Stimulated activated CD8-positive, alpha-beta memory T cell treated with anti-CD3 and anti-CD28 coated beads, Interleukin-4, amount 100 ng/mL, for 4 hours (primary cell): ENCODE results near the gene UBE2J2.
A peak's percentile ranks its signal among the peaks of the same experiment; 100 is the strongest.

Source experiments
- DNase-seq, 2 donors: peaks; one replicate each; pipeline ENCODE4 v3.0.0-alpha.2; 2020; ENCODE audit warnings: low read depth in 2 of 2, low spot score in 1 of 2

The UBE2J2 gene

DNA sequence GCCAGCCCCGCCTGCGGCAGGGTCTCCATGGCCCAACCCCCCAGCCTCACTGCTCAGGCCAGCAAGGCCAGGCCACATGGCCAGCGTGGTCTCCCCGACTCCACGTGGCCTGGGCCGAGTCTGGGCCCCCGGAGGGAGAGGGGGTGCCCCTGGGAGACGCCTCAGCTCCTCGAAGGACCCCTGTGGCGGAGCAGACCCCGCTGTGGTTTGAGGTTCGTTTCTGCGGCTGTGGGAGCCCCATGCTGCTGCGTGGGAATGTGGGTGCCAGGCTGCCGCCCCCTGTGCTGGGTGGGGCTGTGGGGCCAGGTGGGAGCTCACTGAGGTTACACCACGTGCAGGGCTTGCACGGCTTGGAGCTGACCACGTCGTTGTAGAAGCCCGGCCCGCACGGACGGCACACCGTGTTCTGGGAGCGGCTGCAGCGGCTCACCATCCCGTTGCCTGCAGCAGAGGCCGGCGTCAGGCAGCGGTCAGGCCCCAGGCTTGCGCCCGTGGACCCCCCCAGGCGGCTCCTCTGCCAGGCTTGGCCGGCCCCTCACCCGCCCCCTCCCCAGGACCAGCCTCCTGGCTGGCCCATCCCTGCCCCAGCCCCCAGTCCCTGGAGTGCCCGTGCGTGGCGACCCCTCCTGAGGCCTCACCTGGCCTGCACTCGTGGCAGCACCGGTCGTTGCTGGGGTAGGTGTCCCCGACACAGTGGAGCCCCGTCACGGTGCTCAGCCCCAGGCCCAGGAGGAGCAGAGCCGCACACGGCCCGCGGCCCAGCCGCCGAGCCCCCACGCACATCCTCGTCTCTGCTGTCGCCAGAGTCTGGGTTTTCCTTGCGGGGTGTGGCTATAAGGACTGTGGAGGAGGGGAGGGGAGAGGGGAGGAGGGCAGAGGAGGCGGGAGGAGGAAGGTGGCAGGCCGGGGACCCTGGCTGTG is 60.0 kb downstream of the UBE2J2 start, which contains the start of gene TNFRSF4:
TNFRSF4 (minus strand) TSS at position 809 of the 921 bp plus-strand sequence; CDS start at position 783, 26 bp downstream.
- DNase-seq: no peak

DNA sequence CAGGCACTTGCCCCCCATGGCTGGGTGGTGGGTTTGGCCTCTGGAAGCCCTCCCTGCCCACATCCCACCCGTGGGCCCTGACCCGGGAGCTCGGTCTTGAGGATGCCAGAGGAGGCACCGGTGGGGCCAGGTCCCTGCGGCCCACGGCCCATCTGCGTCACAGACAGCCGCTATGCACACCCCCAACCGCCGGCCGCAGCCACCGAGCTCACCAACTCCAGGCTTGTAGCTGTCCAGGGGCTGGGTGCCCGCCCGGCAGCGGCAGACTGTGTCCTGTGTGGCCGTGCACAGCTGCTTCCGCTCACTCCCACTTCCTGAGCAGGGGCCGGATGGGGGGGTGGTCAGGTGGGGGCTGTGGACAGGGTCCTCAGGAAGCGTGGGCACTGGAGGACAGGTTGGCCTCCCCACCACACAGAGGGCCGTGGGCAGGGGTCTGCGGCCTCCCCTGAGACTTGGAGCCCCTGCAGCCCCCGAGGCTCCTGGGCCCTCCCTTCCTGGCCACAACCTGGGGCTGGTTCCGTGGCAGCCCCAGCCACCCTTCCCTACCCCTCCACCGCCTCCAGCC is 60.8 kb downstream of the UBE2J2 start:
- DNase-seq: peak in 1 of 2 donors; percentile 46

DNA sequence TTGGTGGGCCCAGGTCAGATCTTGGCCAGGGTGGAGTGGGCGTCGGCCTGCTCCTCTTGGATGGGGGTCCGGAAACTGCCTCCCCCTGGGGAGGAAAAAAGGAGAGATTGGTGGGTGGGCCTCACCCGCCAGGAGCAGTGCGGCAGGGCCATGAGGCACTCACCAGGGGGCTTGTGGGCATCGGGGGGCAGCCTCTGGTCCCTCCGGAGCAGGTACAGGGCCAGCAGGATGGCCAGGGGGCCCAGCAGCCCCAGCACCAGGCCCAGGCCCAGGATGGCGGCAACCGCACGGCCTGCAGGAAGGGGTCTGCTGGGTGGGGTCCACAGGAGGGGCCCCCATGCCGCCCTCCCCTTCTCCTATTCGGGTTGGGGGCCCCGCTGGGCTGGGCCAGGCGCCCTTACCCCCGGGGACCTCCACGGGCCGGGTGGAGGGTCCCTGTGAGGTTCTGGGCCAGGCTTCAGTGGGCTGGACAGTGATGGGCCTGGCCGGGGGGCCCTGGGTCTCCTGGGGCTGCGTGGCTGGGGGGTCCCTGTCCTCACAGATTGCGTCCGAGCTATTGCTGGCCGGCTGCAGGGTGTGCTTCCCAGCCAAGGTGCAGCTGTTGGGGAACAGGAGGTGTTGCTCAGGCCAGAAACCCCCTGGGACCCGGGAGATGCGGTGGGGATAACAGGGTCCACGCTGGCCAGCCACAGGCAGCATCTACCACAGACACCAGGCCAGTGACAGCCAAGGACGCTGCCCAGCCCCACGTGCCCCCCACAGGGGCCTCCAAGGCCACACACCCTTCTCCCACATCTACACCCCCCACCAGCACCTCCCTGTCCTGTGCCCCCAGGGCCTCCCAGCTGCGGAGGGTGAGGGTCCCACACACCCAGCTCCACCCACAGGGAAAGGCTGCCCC is 61.9 kb downstream of the UBE2J2 start:
- no peak for DNase-seq

DNA sequence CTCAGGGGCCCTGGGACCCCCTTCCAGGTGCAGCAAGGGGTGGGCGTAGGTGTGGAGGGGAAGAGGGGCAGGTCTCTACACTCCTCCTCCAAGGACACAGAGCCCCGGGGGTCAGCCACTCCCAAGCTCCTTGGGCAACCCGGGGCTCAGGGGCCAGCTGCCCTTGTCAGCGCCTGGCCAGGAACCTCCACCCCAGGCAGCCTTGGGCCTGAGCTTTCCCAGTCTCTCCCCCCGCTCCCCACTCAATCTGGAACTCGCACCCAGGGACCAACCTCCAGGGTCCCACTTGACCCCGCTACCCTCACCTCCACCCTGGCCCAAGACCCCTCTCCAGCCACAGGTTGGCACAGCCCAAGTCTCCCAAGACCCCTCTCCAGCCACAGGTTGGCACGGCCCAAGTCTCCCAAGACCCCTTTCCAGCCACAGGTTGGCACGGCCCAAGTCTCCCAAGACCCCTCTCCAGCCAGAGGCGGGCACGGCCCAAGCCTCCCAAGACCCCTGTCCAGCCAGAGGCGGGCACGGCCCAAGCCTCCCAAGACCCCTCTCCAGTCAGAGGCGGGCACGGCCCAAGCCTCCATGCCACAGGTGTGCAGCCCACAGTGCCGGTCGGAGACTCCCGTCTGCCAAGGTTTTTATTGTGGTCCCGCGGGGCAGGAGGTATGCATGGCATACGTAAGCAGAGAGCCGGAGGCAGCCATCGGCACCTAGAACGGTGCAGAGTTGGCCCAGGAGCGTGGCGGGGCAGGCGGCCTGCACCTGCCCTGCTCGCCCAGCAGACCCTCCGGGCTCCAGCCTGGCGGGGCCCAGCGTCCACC is 62.7 kb downstream of the UBE2J2 start:
- no peak for DNase-seq

DNA sequence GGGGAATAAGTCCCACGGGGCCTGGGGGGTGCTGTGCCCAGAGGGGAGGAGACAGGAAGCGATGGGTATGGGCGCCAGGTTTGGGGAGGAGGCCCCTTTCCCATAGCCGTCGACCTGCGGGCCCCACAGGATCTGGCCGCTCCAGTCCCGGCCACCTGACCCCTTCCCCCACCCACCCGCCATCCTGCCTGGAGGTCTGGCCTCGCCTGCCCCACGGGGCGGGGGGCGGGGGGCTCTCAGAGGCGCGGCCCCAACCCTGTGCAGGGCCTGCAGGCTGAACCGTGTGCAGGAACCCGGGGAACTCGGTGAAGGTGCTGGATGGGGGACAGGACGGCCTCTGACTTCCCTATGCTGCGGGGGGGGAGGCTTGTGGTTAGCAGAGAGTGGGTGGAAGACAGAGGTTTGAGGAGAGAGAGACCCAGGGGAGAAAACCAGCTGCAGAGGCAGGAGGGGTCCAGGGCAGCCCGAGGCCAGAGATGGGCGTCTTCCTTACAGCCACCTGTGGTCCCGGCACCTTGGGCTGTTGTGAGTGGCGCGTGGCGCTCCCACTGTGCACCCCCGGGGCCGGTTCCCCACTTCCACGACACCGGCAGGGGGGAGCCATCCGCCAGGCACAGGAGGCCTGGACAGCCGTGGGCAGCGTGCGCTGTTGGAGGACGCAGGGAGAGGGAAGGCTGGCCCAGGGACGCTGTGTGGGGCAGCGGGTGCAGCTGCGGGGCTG is 64.8 kb downstream of the UBE2J2 start:
- no peak for DNase-seq

DNA sequence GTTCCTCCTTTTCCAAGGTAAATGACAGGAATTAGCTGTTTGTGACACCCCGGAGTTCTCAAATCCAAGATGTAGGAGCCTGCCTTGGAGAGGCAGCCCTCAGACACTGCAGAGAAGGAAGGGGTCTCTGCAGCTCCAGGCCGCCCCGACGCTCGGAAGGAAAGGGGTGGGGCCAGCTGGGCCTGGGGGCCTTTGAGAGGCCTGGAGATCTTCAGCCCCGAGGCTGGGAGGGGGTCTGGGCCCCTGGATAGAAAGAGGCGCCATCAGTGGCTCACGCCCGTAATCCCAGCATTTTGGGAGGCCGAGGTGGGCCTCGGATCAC is 66.1 kb downstream of the UBE2J2 start:
- no peak for DNase-seq

DNA sequence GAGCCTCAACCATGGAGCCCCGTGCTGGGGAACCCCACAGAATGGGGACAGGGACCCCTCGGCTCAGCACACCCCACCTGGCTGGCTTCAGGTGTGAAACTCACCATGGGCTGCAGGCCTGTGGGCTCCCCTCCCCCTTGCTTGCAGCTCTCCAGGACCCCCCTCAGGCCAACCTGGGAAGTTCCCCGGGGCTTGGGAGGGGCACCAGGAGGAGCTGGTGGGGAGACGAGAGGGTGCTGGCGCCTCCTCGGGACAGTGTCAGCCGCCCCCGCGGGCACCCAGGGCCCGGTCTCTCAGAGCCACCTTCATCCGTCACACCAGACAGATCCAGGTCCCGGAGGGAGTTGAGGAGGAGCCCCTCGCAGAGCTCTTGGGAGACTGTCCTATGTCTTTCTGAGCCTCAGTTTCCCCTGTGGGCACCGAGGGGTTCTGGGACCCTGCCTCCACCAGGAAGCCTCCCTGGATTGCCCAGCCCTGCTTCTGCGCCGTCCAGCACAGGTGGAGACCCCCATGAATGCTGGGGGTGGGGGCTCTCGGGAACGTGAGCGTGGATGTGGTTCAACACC is 66.6 kb downstream of the UBE2J2 start:
- DNase-seq: no peak

DNA sequence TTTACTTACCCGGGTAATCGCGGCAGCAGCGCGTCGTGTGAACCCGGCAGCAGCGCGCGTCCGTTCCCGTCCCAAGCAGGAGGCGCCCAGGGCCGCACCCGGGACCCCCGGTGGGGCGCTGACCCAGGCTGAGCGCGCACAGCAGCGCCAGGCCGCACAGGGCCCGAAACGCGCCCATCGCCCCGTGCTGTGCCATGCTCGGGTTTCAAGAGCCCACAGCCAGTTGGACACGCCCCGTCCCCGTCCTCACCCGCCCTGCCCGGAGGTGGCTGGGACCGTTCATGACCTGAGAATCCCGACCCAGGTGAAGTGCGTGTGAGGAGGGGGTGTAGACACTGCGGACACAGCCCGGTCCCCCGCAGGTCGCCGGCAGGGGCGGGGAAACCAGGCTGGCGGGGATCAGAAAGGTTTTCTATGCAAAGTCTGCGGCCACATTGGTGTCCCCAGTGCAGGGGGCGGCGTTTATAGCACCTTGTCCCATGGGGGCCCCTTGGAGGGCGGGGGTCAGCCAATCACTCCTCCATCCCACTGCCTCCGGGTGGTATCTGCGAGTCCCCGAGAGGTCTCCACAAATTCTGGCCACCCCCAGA is 67.2 kb downstream of the UBE2J2 start, which contains the start of gene TNFRSF18:
TNFRSF18 (minus strand) TSS at position 217 of the 590 bp plus-strand sequence; CDS start at position 196, 21 bp downstream.
- no peak for DNase-seq

DNA sequence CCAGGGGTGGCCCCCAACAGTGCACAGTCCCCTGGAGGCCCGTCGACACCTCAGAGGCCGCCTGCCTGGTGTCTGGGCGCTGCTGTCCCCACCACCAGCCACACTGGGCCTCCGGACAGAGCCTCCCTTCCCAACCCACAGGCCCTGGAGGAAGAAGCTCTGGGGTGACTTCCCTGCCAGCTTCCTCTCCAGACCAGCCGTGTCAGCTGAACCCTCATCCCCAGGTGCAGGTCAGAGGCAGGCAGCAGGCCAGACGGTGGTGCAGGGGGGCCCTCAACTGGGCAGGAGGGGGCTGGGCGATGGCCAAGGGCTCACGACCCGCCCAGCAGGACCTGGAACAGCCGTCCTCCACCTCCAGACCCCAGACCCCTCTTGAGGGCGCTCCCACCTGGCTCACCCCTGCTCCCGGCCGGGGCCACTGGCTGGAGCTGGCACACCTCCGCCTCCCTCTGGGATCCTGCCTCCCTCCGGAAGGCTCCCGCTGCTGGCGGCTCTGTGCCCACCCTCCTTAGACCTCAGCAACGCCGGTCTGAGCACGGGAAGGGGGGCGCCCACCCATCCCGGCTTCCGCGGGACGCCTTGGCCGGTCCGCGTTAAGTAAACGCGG is 67.8 kb downstream of the UBE2J2 start:
- DNase-seq: no peak

DNA sequence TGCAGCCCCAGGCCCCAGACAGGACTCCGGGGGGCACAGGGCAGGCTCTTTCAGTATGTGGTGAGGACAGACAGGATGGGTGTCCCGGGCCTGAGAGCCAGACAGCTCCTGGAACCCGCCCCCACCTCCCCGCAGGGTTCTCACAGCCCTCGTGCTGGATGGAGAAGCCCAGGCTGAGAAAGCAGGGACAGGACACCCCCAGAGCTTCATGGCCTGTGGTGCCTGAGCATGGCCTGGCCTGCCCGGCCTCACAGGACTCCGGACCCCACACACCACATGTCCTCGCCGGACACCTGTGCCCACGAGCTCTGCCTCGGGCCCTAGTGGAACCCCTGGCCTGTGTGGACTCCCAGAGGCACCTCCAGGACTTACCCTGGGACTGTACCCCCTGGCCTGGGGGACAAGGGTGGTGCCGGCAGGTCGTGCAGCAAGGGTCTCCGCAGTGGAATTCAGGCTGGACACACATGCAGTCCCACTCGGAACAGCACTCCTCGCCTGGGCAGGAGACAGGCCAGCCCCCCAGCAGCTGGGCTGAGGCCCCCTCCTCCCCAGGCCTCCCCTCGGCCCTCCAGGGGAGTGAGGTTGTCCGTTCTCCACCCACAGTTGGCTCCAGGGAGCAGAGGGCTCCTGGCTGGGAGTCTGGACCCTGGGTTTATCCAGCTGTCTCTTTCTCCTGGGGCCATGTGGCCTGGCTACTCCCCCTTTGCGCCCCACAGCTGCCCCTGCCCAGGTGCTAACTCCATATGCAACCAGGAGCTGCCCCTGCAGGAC is 68.5 kb downstream of the UBE2J2 start:
- DNase-seq: no peak

DNA sequence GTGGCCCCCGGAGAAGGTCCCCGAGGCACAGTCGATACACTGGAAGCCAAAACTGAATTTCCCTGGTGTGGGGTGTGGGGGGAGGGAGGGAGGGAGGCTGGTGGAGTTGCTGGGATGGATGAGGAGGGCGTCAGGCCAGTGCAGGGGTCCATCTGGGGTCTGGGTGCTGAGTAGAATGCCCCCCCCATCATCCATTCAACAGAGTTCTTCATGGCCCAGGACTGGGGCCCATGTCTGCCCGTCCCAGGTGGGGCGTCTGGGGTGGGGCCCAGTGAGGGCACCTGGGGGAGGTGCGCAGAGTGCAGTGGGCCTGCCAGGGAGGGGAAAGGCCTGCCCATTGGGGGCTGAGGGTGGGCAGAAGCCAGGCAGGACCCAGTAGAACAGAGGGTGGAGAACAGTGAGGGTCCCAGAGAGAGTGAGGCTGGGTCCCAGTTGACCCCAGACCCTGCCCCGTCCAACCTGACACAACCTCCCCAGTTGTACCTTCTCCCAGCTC is 69.2 kb downstream of the UBE2J2 start:
- no peak for DNase-seq
